B cell (primary cell): ENCODE results near the gene ERC2. TPM values are rescaled to one million over a fixed set of nuclear protein-coding genes. Genes with fewer than 3 reads are reported as not detected.

ENCODE experiments used
- ATAC-seq: fragments of 200-7000 bp; cut with Tn5 transposase; one replicate; pipeline ENCODE4 v1.10.0; 2021; ENCODE audit warnings: low read depth, mild to moderate bottlenecking, moderate number of reproducible peaks, moderate library complexity
- CTCF ChIA-PET: fragments of 350-600 bp; sonication (Branson Sonifier 250); formaldehyde crosslinking; loops from one replicate; lab custom pipeline; 2021; ENCODE audit warnings: antibody characterized with exemption, inconsistent platforms; lab: Charles Lee
- POLR2A ChIA-PET: fragments of 350-600 bp; sonication (Branson Sonifier 250); formaldehyde crosslinking; loops from one replicate; lab custom pipeline; 2021; ENCODE audit warnings: antibody characterized with exemption; lab: Charles Lee
- DNase-seq: peaks from one replicate; pipeline ENCODE4 v3.0.0; 2013
- H2AFZ ChIP-seq: 2 replicates; pipeline ENCODE4 v1.6.1; 2012; ENCODE audit warnings: mild to moderate bottlenecking, low read depth, low read length; ENCODE audit not compliant: insufficient read depth, poor library complexity, severe bottlenecking
- H3K27ac ChIP-seq, 2 donors: 1 replicate in 1 of 2; 2 replicates in 1 of 2; pipeline ENCODE4 v1.5.1; 2012 to 2013; ENCODE audit warnings: low read length in 2 of 2, mild to moderate bottlenecking in 2 of 2, moderate library complexity in 1 of 2
- H3K27me3 ChIP-seq, 4 experiments: fragments of 200-600 bp in 1 of 4; sonication (generic) in 1 of 4; replicated peaks in 1 of 4; 1 replicate in 2 of 4; 2 replicates in 2 of 4; pipeline versions ENCODE4 v1.6.1 to v1.7.0; 2013 to 2016; ENCODE audit warnings: low read length in 3 of 4, mild to moderate bottlenecking in 2 of 4, mixed read lengths in 1 of 4, moderate library complexity in 1 of 4; ENCODE audit not compliant: insufficient read depth in 4 of 4, control insufficient read depth in 3 of 4; ENCODE audit errors: control extremely low read depth in 1 of 4
- H3K36me3 ChIP-seq, 2 experiments: replicated peaks in 1 of 2; 1 replicate in 1 of 2; 2 replicates in 1 of 2; pipeline versions ENCODE4 v1.6.1 to v1.7.1; 2013; ENCODE audit warnings: low read length in 1 of 2; ENCODE audit not compliant: insufficient read depth in 2 of 2, control insufficient read depth in 1 of 2; ENCODE audit errors: control extremely low read depth in 1 of 2, extremely low read depth in 1 of 2
- H3K4me1 ChIP-seq, 2 donors: fragments of 200-600 bp in 1 of 2; sonication (generic) in 1 of 2; 1 replicate in 1 of 2; 2 replicates in 1 of 2; pipeline versions ENCODE4 v1.5.1 to v1.6.1; 2013 to 2017; ENCODE audit warnings: low read length in 2 of 2; ENCODE audit not compliant: control insufficient read depth in 2 of 2, insufficient read depth in 2 of 2
- H3K4me2 ChIP-seq: replicated peaks from 2 replicates; pipeline ENCODE3; 2012; ENCODE audit warnings: mild to moderate bottlenecking, low read depth, low read length; ENCODE audit not compliant: poor library complexity, severe bottlenecking
- H3K4me3 ChIP-seq, 5 experiments: fragments of 200-600 bp in 1 of 5; sonication (generic) in 1 of 5; 1 replicate in 3 of 5; 2 replicates in 2 of 5; pipeline versions ENCODE4 v1.5.1 to v1.7.0; 2011 to 2016; ENCODE audit warnings: low read length in 4 of 5, mild to moderate bottlenecking in 4 of 5, low read depth in 2 of 5, control low read depth in 1 of 5, moderate library complexity in 1 of 5; ENCODE audit not compliant: insufficient read depth in 1 of 5; ENCODE audit errors: control extremely low read depth in 1 of 5, extremely low read depth in 1 of 5
- H3K79me2 ChIP-seq: fragments of 200-600 bp; sonication (generic); one replicate; pipeline ENCODE4 v1.6.0; 2016; ENCODE audit warnings: low read length; ENCODE audit not compliant: control insufficient read depth, insufficient read depth
- H3K9ac ChIP-seq: fragments of 200-600 bp; sonication (generic); 2 replicates; pipeline ENCODE4 v1.6.1; 2017; ENCODE audit warnings: mild to moderate bottlenecking, low read length, moderate library complexity
- H3K9me3 ChIP-seq, 3 donors: one replicate each; pipeline versions ENCODE4 v1.6.1 to v1.7.1; 2013; ENCODE audit warnings: low read length in 2 of 3; ENCODE audit not compliant: control insufficient read depth in 2 of 3, insufficient read depth in 1 of 3; ENCODE audit errors: control extremely low read depth in 1 of 3
- H4K20me1 ChIP-seq: 2 replicates; pipeline ENCODE4 v1.6.0; 2012; ENCODE audit warnings: mild to moderate bottlenecking, low read length; ENCODE audit not compliant: insufficient read depth, control insufficient read depth, poor library complexity, severe bottlenecking
- H3K27ac Mint-ChIP-seq: one replicate; pipeline ENCODE4 v1.8.0; 2021; ENCODE audit warnings: mixed read lengths
- H3K27me3 Mint-ChIP-seq: one replicate; pipeline ENCODE4 v1.8.0; 2021; ENCODE audit warnings: mixed read lengths
- H3K4me1 Mint-ChIP-seq: one replicate; pipeline ENCODE4 v1.8.0; 2021; ENCODE audit warnings: mixed read lengths
- H3K4me3 Mint-ChIP-seq: one replicate; pipeline ENCODE4 v1.8.0; 2021; ENCODE audit warnings: mixed read lengths
- H3K9me3 Mint-ChIP-seq: one replicate; pipeline ENCODE4 v1.8.0; 2022; ENCODE audit warnings: mixed read lengths; ENCODE audit not compliant: insufficient read depth
- CTCF ChIP-seq: fragments of 200-600 bp; IDR thresholded peaks from one replicate; pipeline ENCODE4 v1.8.0; 2022; ENCODE audit warnings: antibody characterized with exemption, mild to moderate bottlenecking
- EZH2 ChIP-seq: IDR thresholded peaks from 2 replicates; pipeline ENCODE4 v1.6.1; 2012; ENCODE audit warnings: borderline replicate concordance, low read depth, mild to moderate bottlenecking, moderate library complexity, low read length; ENCODE audit not compliant: insufficient read depth, poor library complexity, severe bottlenecking
- WGBS: methylation state at CpG from one replicate; pipeline ENCODE4 v1.1.5; 2013; ENCODE audit warnings: missing lambda C conversion rate; ENCODE audit not compliant: insufficient coverage; 5-methylcytosine and 5-hydroxymethylcytosine counted together
- intact Hi-C: fragments of 100-400 bp; cut with micrococcal nuclease; formaldehyde crosslinking; loops from one replicate; pipeline ENCODE4 v1.10.0; 2022
- polyA plus RNA-seq: library from polyadenylated mRNA; depleted of rRNA; stranded (reverse); fragments of >200 nt; gene quantifications from 2 replicates; pipeline ENCODE4 v1.2.3, GENCODE V29; 2012
- total RNA-seq, 2 donors: library from RNA; stranded (reverse); fragments of 120-200 nt in 1 of 2; gene quantifications; 1 replicate in 1 of 2; 2 replicates in 1 of 2; pipeline versions ENCODE4 v1.2.3 to v1.2.4, GENCODE V29; 2013 to 2022

The ERC2 gene
- total and polyA plus RNA-seq, 2 donors (not counting 1 experiment from before 2014, with no cell fraction given): not detected

- H3K9me3 Mint-ChIP-seq: no peaks in the 10 kb centered on the region
- intact Hi-C loops: no loop called here
- H3K4me3 ChIP-seq: no peak overlapping the region
- no peaks in the 10 kb centered on the region for H3K27me3 Mint-ChIP-seq
- no peaks in the 10 kb centered on the region for H4K20me1 ChIP-seq
- H3K79me2 ChIP-seq: no peaks in the 10 kb centered on the region
- H3K9me3 ChIP-seq: no peaks in the 10 kb centered on the region
- DNase-seq: no peak
- TF ChIP-seq EZH2 (no peak), CTCF (no peak)
- H3K27ac ChIP-seq: no peak overlapping the region
- WGBS: 50% methylated on average over 1 of the region's 3 CpGs
- no peak overlapping the region for H3K27ac Mint-ChIP-seq
- no peaks in the 10 kb centered on the region for H3K4me1 ChIP-seq
- H3K4me1 Mint-ChIP-seq: no peaks in the 10 kb centered on the region
- ATAC-seq: no peak
- POLR2A ChIA-PET: no interaction called here
- peaks cover 0 to 3% (median 0%) of the 10 kb centered on the region in 4 experiments for H3K27me3 ChIP-seq
- no peak overlapping the region for H2AFZ ChIP-seq
- CTCF ChIA-PET: no interaction called here
- H3K4me3 Mint-ChIP-seq: no peak overlapping the region
- H3K36me3 ChIP-seq: no peaks in the 10 kb centered on the region
- no peak overlapping the region for H3K9ac ChIP-seq
- no peak overlapping the region for H3K4me2 ChIP-seq
Observed at GRCh38 chr3:56291953-56292352, 176.3 kb downstream of the ERC2 start.

GRCh38 chr3:56291244-56291680 is 177.0 kb downstream of the ERC2 start:
- Histone ChIP-seq H3K4me3 (no peak overlapping the region), H3K36me3 (no peaks in the 10 kb centered on the region), H4K20me1 (no peaks in the 10 kb centered on the region), H3K9me3 (no peaks in the 10 kb centered on the region), H3K9ac (no peak overlapping the region), H2AFZ (no peak overlapping the region), H3K27me3 (peaks cover 0 to 2% (median 0%) of the 10 kb centered on the region in 4 experiments), H3K27ac (no peak overlapping the region), H3K4me1 (no peaks in the 10 kb centered on the region), H3K79me2 (no peaks in the 10 kb centered on the region), H3K4me2 (no peak overlapping the region)
- Mint-ChIP-seq H3K4me3 (no peak overlapping the region), H3K9me3 (no peaks in the 10 kb centered on the region), H3K27ac (no peak overlapping the region), H3K27me3 (no peaks in the 10 kb centered on the region), H3K4me1 (no peaks in the 10 kb centered on the region)
- ATAC-seq (no peak), DNase-seq (no peak)
- ChIA-PET POLR2A (no interaction called here), CTCF (no interaction called here)
- no peak for TF ChIP-seq CTCF
- TF ChIP-seq EZH2: no peak
- intact Hi-C loops: no loop called here
- WGBS: 80% methylated on average over 1 of the region's 3 CpGs
